Measurements from ENCODE around the gene DPH7. TPM values are rescaled to one million over a fixed set of nuclear protein-coding genes. Genes with fewer than 3 reads are reported as not detected.

Gene DPH7
- total RNA-seq, result 49.1 TPM

GRCh38 chr9:137578518-137579258 lies at the start of gene DPH7:
Gene DPH7, minus strand, starts transcription at chr9:137578925. Its CDS starts 148 bp downstream, at chr9:137578777.

GRCh38 chr9:137618105-137619067 lies 39.7 kb upstream of the DPH7 start, which contains the start of gene EHMT1:
Gene EHMT1, plus strand, starts transcription at chr9:137619005. Its CDS starts 24 bp downstream, at chr9:137619029.

GRCh38 chr9:137605121-137606004 lies 26.6 kb upstream of the DPH7 start, which contains the start of gene ARRDC1:
Gene ARRDC1, plus strand, starts transcription at chr9:137605686. Its CDS starts 32 bp downstream, at chr9:137605718.

GRCh38 chr9:137590469-137591383 lies 12.0 kb upstream of the DPH7 start, which contains the start of gene ZMYND19:
Gene ZMYND19, minus strand, starts transcription at chr9:137590512. Its CDS starts 249 bp downstream, at chr9:137590263.

GRCh38 chr9:137551264-137552021 lies 27.3 kb downstream of the DPH7 start, which contains the start of gene MRPL41:
Gene MRPL41, plus strand, starts transcription at chr9:137551879. Its CDS starts 203 bp downstream, at chr9:137552082.

GRCh38 chr9:137550231-137550621 lies 28.5 kb downstream of the DPH7 start, which contains the start of gene PNPLA7:
Gene PNPLA7, minus strand, starts transcription at chr9:137550402. Its CDS starts 205 bp downstream, at chr9:137550197.

Other genes starting within 250 kb of the DPH7 start
- gene EXD3, start 155.8 kb downstream of the DPH7 start, total RNA-seq, result 36.9 TPM
- 2.5 TPM for gene NOXA1, start 155.5 kb downstream of the DPH7 start, total RNA-seq
- gene ENTPD8, start 137.6 kb downstream of the DPH7 start, total RNA-seq, result not detected
- 66.7 TPM for gene NSMF, start 119.6 kb downstream of the DPH7 start, total RNA-seq
- 3.8 TPM for gene PNPLA7, start 28.5 kb downstream of the DPH7 start, total RNA-seq
- gene MRPL41, start 27.0 kb downstream of the DPH7 start, total RNA-seq, result 19.7 TPM
- 20.7 TPM for gene ZMYND19, start 11.6 kb upstream of the DPH7 start, total RNA-seq
- 42.9 TPM for gene ARRDC1, start 26.8 kb upstream of the DPH7 start, total RNA-seq
- 128 TPM for gene EHMT1, start 40.1 kb upstream of the DPH7 start, total RNA-seq

Data from parietal lobe (tissue), 1 donor.